MM.1S (cell line): ENCODE measurements around the gene SNCAIP.

Source experiments
- DNase-seq: peaks from one replicate; pipeline ENCODE4 v3.0.0-alpha.2; 2015
- H2AFZ ChIP-seq: fragments of 300-600 bp; sonication (generic); 2 replicates; pipeline ENCODE4 v1.6.0; 2016; ENCODE audit warnings: antibody characterized with exemption, low read length
- H3F3A ChIP-seq: fragments of 300-600 bp; sonication (generic); 2 replicates; pipeline ENCODE4 v1.6.1; 2016; ENCODE audit warnings: mild to moderate bottlenecking, antibody characterized with exemption, low read length, moderate library complexity, mixed read lengths; ENCODE audit not compliant: insufficient read depth
- H3K27ac ChIP-seq: fragments of 300-600 bp; sonication (generic); 2 replicates; pipeline ENCODE4 v1.5.1; 2016; ENCODE audit warnings: mild to moderate bottlenecking, low read length
- H3K27me3 ChIP-seq: fragments of 300-600 bp; sonication (generic); replicated peaks from 2 replicates; pipeline ENCODE4 v1.6.0; 2016; ENCODE audit warnings: low read length; ENCODE audit not compliant: insufficient read depth
- H3K36me3 ChIP-seq: fragments of 300-600 bp; sonication (generic); replicated peaks from 2 replicates; pipeline ENCODE4 v1.6.1; 2016; ENCODE audit warnings: mild to moderate bottlenecking, low read length, mixed read lengths; ENCODE audit not compliant: insufficient read depth
- H3K4me1 ChIP-seq: fragments of 300-600 bp; sonication (generic); 2 replicates; pipeline ENCODE4 v1.6.1; 2016; ENCODE audit warnings: low read length, mixed read lengths
- H3K4me2 ChIP-seq: fragments of 300-600 bp; sonication (generic); 2 replicates; pipeline ENCODE4 v1.6.0; 2016; ENCODE audit warnings: low read depth, low read length
- H3K4me3 ChIP-seq: fragments of 300-600 bp; sonication (generic); 2 replicates; pipeline ENCODE4 v1.5.1; 2016; ENCODE audit warnings: low read length, mixed read lengths
- H3K79me2 ChIP-seq: fragments of 300-600 bp; sonication (generic); 2 replicates; pipeline ENCODE4 v1.6.1; 2016; ENCODE audit warnings: mixed run types, low read length, mixed read lengths
- H3K9ac ChIP-seq: fragments of 300-600 bp; sonication (generic); 2 replicates; pipeline ENCODE4 v1.6.1; 2016; ENCODE audit warnings: low read length, mixed read lengths
- H3K9me2 ChIP-seq: fragments of 300-600 bp; sonication (generic); replicated peaks from 2 replicates; pipeline ENCODE4 v1.6.1; 2016; ENCODE audit warnings: mild to moderate bottlenecking, low read length, mixed read lengths; ENCODE audit not compliant: insufficient read depth
- H3K9me3 ChIP-seq: fragments of 300-600 bp; sonication (generic); replicated peaks from 2 replicates; pipeline ENCODE4 v1.6.1; 2016; ENCODE audit warnings: mild to moderate bottlenecking, low read length, mixed read lengths; ENCODE audit not compliant: insufficient read depth
- H4K20me1 ChIP-seq: fragments of 300-600 bp; sonication (generic); 2 replicates; pipeline ENCODE4 v1.6.1; 2016; ENCODE audit warnings: mild to moderate bottlenecking, low read length, moderate library complexity, mixed read lengths; ENCODE audit not compliant: insufficient read depth
- CTCF ChIP-seq: fragments of 300-600 bp; sonication (generic); IDR thresholded peaks from 2 replicates; pipeline ENCODE4 v1.5.1; 2016; ENCODE audit warnings: antibody characterized with exemption, low read length, mixed read lengths
- EZH2 ChIP-seq: fragments of 300-600 bp; sonication (generic); optimal IDR thresholded peaks from 2 replicates; pipeline ENCODE3; 2017; ENCODE audit warnings: low read depth, mild to moderate bottlenecking, antibody characterized with exemption, low read length, mixed read lengths
- EZH2phosphoT487 ChIP-seq: fragments of 300-600 bp; sonication (generic); IDR thresholded peaks from 2 replicates; pipeline ENCODE4 v1.6.1; 2018; ENCODE audit warnings: antibody characterized with exemption, low read length

The SNCAIP gene

GRCh38 chr5:122391621-122392020 is 79.6 kb downstream of the SNCAIP start:
- Histone ChIP-seq H3K4me3 (no peak overlapping the region), H3K9me2 (no peaks in the 10 kb centered on the region), H4K20me1 (no peaks in the 10 kb centered on the region), H3K4me1 (no peaks in the 10 kb centered on the region), H3K36me3 (no peaks in the 10 kb centered on the region), H3K27me3 (no peaks in the 10 kb centered on the region), H3K9ac (no peak overlapping the region), H3K4me2 (no peak overlapping the region), H3K9me3 (no peaks in the 10 kb centered on the region), H3F3A (no peaks in the 10 kb centered on the region), H3K27ac (no peak overlapping the region), H2AFZ (no peak overlapping the region), H3K79me2 (no peaks in the 10 kb centered on the region)
- DNase-seq: no peak
- TF ChIP-seq EZH2: no peak
- TF ChIP-seq CTCF: no peak
- TF ChIP-seq EZH2phosphoT487: no peak

DNA sequence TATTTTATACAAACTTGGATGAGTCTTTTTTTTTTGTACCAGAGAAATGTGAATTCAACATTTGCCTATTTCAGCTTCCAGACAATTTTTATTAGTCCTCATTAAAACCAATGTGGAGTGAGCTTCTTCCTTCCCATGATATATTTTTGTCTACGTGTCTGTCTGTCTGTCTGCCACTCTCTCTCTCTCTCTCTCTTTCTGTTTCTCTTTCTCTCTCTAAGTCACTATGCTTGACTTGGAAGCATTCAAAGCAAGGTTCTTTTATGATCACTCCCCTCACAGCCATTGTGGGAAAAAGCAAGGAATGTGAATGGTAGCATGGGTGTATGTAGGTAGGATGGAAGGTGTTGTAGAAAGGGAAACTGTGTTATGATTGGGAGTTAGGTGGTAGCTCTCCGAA is 80.2 kb downstream of the SNCAIP start:
- Histone ChIP-seq H3K27ac (no peak overlapping the region), H3K4me1 (no peaks in the 10 kb centered on the region), H3K36me3 (no peaks in the 10 kb centered on the region), H3K9me2 (no peaks in the 10 kb centered on the region), H3K9me3 (no peaks in the 10 kb centered on the region), H3K9ac (no peak overlapping the region), H3K4me2 (no peak overlapping the region), H3K79me2 (no peaks in the 10 kb centered on the region), H3K27me3 (no peaks in the 10 kb centered on the region), H3F3A (no peaks in the 10 kb centered on the region), H4K20me1 (no peaks in the 10 kb centered on the region), H2AFZ (no peak overlapping the region), H3K4me3 (no peak overlapping the region)
- no peak for TF ChIP-seq EZH2phosphoT487
- no peak for TF ChIP-seq EZH2
- no peak for TF ChIP-seq CTCF
- no peak for DNase-seq

DNA sequence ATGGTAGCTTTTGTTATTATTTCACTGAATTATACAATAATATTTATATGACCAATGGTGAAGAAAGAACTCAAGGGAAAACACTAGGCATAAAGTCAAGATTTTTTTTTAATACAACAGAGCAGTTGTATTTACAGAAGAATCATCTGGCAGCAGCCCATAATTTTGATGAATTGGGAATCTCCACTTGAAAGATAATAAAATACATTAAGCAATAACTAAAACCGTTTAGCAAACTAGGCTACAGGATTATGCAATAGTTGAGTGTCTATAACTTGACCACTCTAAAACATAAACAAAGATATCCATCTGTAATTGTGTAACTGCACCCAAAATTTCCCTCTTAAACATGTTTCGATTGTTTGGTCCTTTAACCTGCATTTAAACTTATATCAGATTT is 80.8 kb downstream of the SNCAIP start:
- Histone ChIP-seq H3K79me2 (no peaks in the 10 kb centered on the region), H2AFZ (no peak overlapping the region), H3K4me1 (no peaks in the 10 kb centered on the region), H3K9me2 (no peaks in the 10 kb centered on the region), H3K9me3 (no peaks in the 10 kb centered on the region), H3K27me3 (no peaks in the 10 kb centered on the region), H3F3A (no peaks in the 10 kb centered on the region), H4K20me1 (no peaks in the 10 kb centered on the region), H3K36me3 (no peaks in the 10 kb centered on the region), H3K4me2 (no peak overlapping the region), H3K9ac (no peak overlapping the region), H3K27ac (no peak overlapping the region), H3K4me3 (no peak overlapping the region)
- no peak for DNase-seq
- TF ChIP-seq EZH2 (no peak), CTCF (no peak), EZH2phosphoT487 (no peak)
